Right lobe of liver (tissue), 4 donors: ENCODE measurements around the gene AIPL1.

Source experiments
- CTCF ChIP-seq, 4 donors: fragments of 200-600 bp in 3 of 4; fragments of 450-650 bp in 1 of 4; IDR thresholded peaks; one replicate each; pipeline versions ENCODE4 v1.5.1 to v1.8.0; 2016 to 2022; ENCODE audit warnings: antibody characterized with exemption in 4 of 4, mild to moderate bottlenecking in 2 of 4
- POLR2A ChIP-seq: fragments of 450-650 bp; IDR thresholded peaks from one replicate; pipeline ENCODE4 v1.6.1; 2017; ENCODE audit warnings: antibody characterized with exemption, mild to moderate bottlenecking
- donor health status: DM: no; HTN: no; CAD: no.
- donor health status: DM: no; HTN: no; CAD: no.
- donor health status: DM: no; HTN: yes; CAD: no.

GRCh38 chr17:6446516-6447100 lies 11.7 kb upstream of the AIPL1 start:
- no peak for TF ChIP-seq CTCF (IDR thresholded peaks at IDR 0.05)
- no peak for TF ChIP-seq POLR2A
